K562 (cell line): ENCODE results near the gene NAXE. TPM values are rescaled to one million over a fixed set of nuclear protein-coding genes. Genes with fewer than 3 reads are reported as not detected.
A peak's percentile ranks its signal among the peaks of the same experiment; 100 is the strongest.

Experiments
- ARID1B ChIP-seq: fragments of 450-650 bp; IDR thresholded peaks from 2 replicates; pipeline ENCODE4 v1.6.1; 2016; ENCODE audit warnings: antibody characterized with exemption, mild to moderate bottlenecking, inconsistent platforms
- ASH1L ChIP-seq: fragments of 450-650 bp; IDR thresholded peaks from 2 replicates; pipeline ENCODE4 v1.6.1; 2018; ENCODE audit warnings: borderline replicate concordance, mild to moderate bottlenecking, low read depth; ENCODE audit not compliant: partially characterized antibody
- PTTG1 ChIP-seq: fragments of 450-650 bp; IDR thresholded peaks from 2 replicates; pipeline ENCODE4 v1.6.1; 2016; ENCODE audit warnings: low read depth, mild to moderate bottlenecking, missing genetic modification characterization, missing compliant biosample characterization
- SIN3A ChIP-seq, 2 experiments: fragments of 150-350 bp in 1 of 2; IDR thresholded peaks; 2 replicates each; pipeline ENCODE4 v1.6.1; 2011 to 2016; ENCODE audit warnings: borderline replicate concordance in 2 of 2, low read depth in 2 of 2, low read length in 2 of 2, mild to moderate bottlenecking in 2 of 2, moderate library complexity in 2 of 2; ENCODE audit not compliant: control insufficient read depth in 1 of 2
- TFE3 ChIP-seq: fragments of 450-650 bp; formaldehyde crosslinking; IDR thresholded peaks from 2 replicates; pipeline ENCODE4 v1.4.0; 2020; ENCODE audit warnings: mild to moderate bottlenecking, mixed read lengths
- VEZF1 ChIP-seq: fragments of 200-800 bp; sonication (Bioruptor generic); IDR thresholded peaks from 2 replicates; pipeline ENCODE4 v1.6.1; 2017; ENCODE audit warnings: missing genetic modification characterization, missing compliant biosample characterization
- ZFP30 ChIP-seq: fragments of 250-450 bp; sonication (Bioruptor Pico); IDR thresholded peaks from 2 replicates; pipeline ENCODE4 v1.8.0; 2022; ENCODE audit warnings: moderate library complexity, mild to moderate bottlenecking, inconsistent platforms, borderline replicate concordance
- ZNF785 ChIP-seq: fragments of 250-450 bp; sonication (Bioruptor Pico); IDR thresholded peaks from 2 replicates; pipeline ENCODE4 v1.4.0; 2020; ENCODE audit warnings: mild to moderate bottlenecking
- polyA plus RNA-seq, 8 experiments: library from polyadenylated mRNA; depleted of rRNA in 4 of 8; stranded (reverse) in 5 of 8; unstranded in 3 of 8; fragments of >200 nt; fragmentation: Nextera tagmentation in 2 of 8; fragmentation: Illumina TruSeq in 1 of 8; extraction: Ambion mirVana in 2 of 8; extraction: Trizol in 1 of 8; gene quantifications; 2 replicates each; pipeline versions ENCODE4 v1.2.1 to v1.2.3, GENCODE V29; 2011 to 2014; ENCODE audit warnings: inconsistent platforms in 1 of 8, missing spikeins in 1 of 8
- total RNA-seq, 7 experiments: library from RNA; depleted of rRNA in 6 of 7; stranded (reverse); fragments of >200 nt in 6 of 7; fragmentation: Illumina TruSeq in 2 of 7; extraction: Trizol in 2 of 7; gene quantifications; 2 replicates each; pipeline versions ENCODE4 v1.2.1 to v1.2.3, GENCODE V29; 2011 to 2021; ENCODE audit warnings: low replicate concordance in 1 of 7
- TF ChIP-seq, protein P1 (sequence below): fragments of 250-450 bp; sonication (Bioruptor Pico); IDR thresholded peaks from 2 replicates; pipeline ENCODE4 v1.4.0; 2020
- TF ChIP-seq, protein P2 (sequence below), 2 experiments: fragments of 450-650 bp; IDR thresholded peaks; 2 replicates each; pipeline ENCODE4 v1.6.1; 2016

The NAXE gene
- total and polyA plus RNA-seq, 9 of the 15 experiments (the other 6 are each of a cell fraction or from before 2014, with no cell fraction given): 27.3 to 137 (median 90.0) TPM

DNA sequence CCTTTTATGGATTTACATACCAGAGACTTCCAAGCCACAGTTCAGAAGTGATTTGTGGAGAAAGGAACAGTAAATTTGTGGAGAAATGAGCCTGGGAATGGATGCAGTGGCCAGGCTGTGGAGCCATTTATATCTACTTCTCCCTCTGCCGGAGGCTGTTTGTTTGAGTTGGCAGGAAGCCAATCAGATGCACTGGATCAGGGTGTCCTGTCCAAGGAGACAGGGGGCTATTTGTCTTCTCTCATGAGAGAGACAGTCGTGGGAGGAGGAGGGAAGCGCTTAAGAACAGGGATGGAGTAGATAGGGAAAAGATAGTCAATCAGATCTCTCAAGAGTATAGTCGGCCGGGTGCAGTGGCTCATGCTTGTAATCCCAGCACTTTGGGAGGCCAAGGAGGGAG is 24.9 kb downstream of the NAXE start (continued):
- TF ChIP-seq TFE3 (CRISPR knock-in tag): no peak
- peak; percentile 96 for TF ChIP-seq ARID1B
- no peak for TF ChIP-seq ZFP30 (CRISPR knock-in tag)
- TF ChIP-seq ASH1L: no peak
- no peak for TF ChIP-seq PTTG1 (tag)
- TF ChIP-seq ZNF785: no peak
- TF ChIP-seq, protein P1, sequence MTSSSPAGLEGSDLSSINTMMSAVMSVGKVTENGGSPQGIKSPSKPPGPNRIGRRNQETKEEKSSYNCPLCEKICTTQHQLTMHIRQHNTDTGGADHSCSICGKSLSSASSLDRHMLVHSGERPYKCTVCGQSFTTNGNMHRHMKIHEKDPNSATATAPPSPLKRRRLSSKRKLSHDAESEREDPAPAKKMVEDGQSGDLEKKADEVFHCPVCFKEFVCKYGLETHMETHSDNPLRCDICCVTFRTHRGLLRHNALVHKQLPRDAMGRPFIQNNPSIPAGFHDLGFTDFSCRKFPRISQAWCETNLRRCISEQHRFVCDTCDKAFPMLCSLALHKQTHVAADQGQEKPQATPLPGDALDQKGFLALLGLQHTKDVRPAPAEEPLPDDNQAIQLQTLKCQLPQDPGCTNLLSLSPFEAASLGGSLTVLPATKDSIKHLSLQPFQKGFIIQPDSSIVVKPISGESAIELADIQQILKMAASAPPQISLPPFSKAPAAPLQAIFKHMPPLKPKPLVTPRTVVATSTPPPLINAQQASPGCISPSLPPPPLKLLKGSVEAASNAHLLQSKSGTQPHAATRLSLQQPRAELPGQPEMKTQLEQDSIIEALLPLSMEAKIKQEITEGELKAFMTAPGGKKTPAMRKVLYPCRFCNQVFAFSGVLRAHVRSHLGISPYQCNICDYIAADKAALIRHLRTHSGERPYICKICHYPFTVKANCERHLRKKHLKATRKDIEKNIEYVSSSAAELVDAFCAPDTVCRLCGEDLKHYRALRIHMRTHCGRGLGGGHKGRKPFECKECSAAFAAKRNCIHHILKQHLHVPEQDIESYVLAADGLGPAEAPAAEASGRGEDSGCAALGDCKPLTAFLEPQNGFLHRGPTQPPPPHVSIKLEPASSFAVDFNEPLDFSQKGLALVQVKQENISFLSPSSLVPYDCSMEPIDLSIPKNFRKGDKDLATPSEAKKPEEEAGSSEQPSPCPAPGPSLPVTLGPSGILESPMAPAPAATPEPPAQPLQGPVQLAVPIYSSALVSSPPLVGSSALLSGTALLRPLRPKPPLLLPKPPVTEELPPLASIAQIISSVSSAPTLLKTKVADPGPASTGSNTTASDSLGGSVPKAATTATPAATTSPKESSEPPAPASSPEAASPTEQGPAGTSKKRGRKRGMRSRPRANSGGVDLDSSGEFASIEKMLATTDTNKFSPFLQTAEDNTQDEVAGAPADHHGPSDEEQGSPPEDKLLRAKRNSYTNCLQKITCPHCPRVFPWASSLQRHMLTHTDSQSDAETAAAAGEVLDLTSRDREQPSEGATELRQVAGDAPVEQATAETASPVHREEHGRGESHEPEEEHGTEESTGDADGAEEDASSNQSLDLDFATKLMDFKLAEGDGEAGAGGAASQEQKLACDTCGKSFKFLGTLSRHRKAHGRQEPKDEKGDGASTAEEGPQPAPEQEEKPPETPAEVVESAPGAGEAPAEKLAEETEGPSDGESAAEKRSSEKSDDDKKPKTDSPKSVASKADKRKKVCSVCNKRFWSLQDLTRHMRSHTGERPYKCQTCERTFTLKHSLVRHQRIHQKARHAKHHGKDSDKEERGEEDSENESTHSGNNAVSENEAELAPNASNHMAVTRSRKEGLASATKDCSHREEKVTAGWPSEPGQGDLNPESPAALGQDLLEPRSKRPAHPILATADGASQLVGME (CRISPR knock-in tag): no peak; the same call in 1 of the 2 replicates
- peak; percentile 68; the same call in 1 of the 2 replicates for TF ChIP-seq VEZF1
- no peak for TF ChIP-seq SIN3A (IDR thresholded peaks at IDR 0.05; ENCODE audit: borderline replicate concordance in 2 of 2, control insufficient read depth in 1 of 2, low read depth in 2 of 2, low read length in 2 of 2)
- TF ChIP-seq, protein P2, sequence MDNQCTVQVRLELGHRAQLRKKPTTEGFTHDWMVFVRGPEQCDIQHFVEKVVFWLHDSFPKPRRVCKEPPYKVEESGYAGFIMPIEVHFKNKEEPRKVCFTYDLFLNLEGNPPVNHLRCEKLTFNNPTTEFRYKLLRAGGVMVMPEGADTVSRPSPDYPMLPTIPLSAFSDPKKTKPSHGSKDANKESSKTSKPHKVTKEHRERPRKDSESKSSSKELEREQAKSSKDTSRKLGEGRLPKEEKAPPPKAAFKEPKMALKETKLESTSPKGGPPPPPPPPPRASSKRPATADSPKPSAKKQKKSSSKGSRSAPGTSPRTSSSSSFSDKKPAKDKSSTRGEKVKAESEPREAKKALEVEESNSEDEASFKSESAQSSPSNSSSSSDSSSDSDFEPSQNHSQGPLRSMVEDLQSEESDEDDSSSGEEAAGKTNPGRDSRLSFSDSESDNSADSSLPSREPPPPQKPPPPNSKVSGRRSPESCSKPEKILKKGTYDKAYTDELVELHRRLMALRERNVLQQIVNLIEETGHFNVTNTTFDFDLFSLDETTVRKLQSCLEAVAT (IDR thresholded peaks at IDR 0.05): peak in 1 of 2 experiments; percentile 42; a peak in 1 of 4 replicates
